ENCODE data around the gene CENPK. TPM values are rescaled to one million over a fixed set of nuclear protein-coding genes. Genes with fewer than 3 reads are reported as not detected.

The CENPK gene
- total RNA-seq, 1 experiment from 2014 or later: 45.6 TPM

DNA sequence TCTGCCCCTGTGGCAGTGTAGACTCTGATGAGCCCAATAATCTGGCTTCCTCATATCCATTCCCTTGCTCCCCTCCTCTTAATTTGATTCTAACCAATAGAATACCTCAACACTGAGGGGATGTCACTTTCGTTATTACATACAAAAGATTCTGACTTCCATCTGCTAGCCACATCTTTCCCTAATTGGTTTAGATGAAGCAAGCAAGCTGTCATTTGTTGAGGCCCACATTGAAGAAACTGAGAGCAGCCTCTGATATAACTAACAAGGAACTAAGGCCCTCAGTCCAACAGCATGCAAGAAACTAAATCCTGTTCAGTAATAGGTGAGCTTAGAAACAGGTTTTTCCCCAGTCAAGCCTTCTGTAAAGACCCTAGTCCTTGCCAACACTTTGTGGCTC, 87.1 kb downstream of the CENPK start:
- ChIA-PET POLR2A (ENCODE audit: unreplicated experiment) (no interaction called here), CTCF (no interaction called here)
- H3K36me3 ChIP-seq (ENCODE audit: low read depth): no peaks in the 10 kb centered on the region
- no TSS peak for BruUV-seq (replicated peaks)
- no peak overlapping the region for H3K4me2 ChIP-seq
- TF ChIP-seq EZH2 (IDR thresholded peaks at IDR 0.05; ENCODE audit: low read depth): no peak
- no peak for TF ChIP-seq CTCF (conservative IDR thresholded peaks at IDR 0.05)
- H3F3A ChIP-seq (ENCODE audit: insufficient read depth, low read depth): no peaks in the 10 kb centered on the region
- no peaks in the 10 kb centered on the region for H4K20me1 ChIP-seq (ENCODE audit: insufficient read depth)
- H3K9me3 ChIP-seq (ENCODE audit: insufficient read depth, low read depth): no peaks in the 10 kb centered on the region
- no peak for DNase-seq
- peaks cover 14% of the 10 kb centered on the region for H3K4me1 ChIP-seq (replicated peaks; ENCODE audit: insufficient read depth)
- no peak overlapping the region for H3K4me3 ChIP-seq
- intact Hi-C loops (cut with micrococcal nuclease; ENCODE audit: unreplicated experiment): no loop called here
- H3K79me2 ChIP-seq (ENCODE audit: low read depth): no peaks in the 10 kb centered on the region
- H3K27ac ChIP-seq: no peak overlapping the region
- H2AFZ ChIP-seq: no peak overlapping the region
- H3K9me2 ChIP-seq (ENCODE audit: insufficient read depth): no peaks in the 10 kb centered on the region
- H3K27me3 ChIP-seq (ENCODE audit: insufficient read depth, low read depth): no peaks in the 10 kb centered on the region

GRCh38 chr5:65475336-65475735, 87.6 kb downstream of the CENPK start:
- DNase-seq: no peak
- H3K4me2 ChIP-seq: no peak overlapping the region
- CTCF ChIA-PET: no interaction called here

DNA sequence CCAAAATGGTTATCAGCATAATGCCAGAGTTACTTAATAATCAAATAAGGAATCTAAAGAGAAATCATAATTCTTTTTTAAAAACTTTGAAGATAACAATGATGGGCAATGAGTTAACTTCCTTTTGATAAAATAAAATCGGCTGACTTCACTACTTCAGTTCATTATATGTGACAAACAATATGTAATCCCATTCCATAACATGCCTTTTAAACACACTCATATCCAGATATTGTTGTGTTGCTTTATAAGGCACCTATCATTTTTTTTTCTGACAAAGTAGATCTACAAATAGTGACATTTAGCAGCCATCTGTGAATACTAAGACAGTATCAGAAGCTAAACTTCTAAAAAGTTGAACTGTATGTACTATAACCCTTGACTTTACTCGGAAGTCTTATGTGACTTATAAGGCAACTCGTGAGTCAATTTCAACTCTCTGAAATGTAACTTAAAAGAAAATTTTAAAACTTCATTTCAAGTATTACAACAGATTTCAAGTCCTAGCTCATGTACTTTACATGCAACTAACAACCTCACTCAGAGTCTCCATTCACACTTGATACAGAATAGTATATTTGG, 88.7 kb downstream of the CENPK start:
- H3K79me2 ChIP-seq (ENCODE audit: low read depth): no peaks in the 10 kb centered on the region

More at GRCh38 chr5:65475336-65475735, 87.6 kb downstream of the CENPK start:
- intact Hi-C loops (cut with micrococcal nuclease; ENCODE audit: unreplicated experiment): no loop called here
- Histone ChIP-seq H3K27ac (no peak overlapping the region), H3K79me2 (ENCODE audit: low read depth) (no peaks in the 10 kb centered on the region), H3K4me3 (no peak overlapping the region), H3K36me3 (ENCODE audit: low read depth) (no peaks in the 10 kb centered on the region), H3K27me3 (ENCODE audit: insufficient read depth, low read depth) (no peaks in the 10 kb centered on the region), H3F3A (ENCODE audit: insufficient read depth, low read depth) (no peaks in the 10 kb centered on the region), H4K20me1 (ENCODE audit: insufficient read depth) (no peaks in the 10 kb centered on the region), H3K4me1 (replicated peaks; ENCODE audit: insufficient read depth) (peaks cover 9% of the 10 kb centered on the region), H2AFZ (no peak overlapping the region), H3K9me2 (ENCODE audit: insufficient read depth) (no peaks in the 10 kb centered on the region), H3K9me3 (ENCODE audit: insufficient read depth, low read depth) (no peaks in the 10 kb centered on the region)
- BruUV-seq (replicated peaks): no TSS peak
- POLR2A ChIA-PET (ENCODE audit: unreplicated experiment): no interaction called here
- no peak for TF ChIP-seq EZH2 (IDR thresholded peaks at IDR 0.05; ENCODE audit: low read depth)
- TF ChIP-seq CTCF (conservative IDR thresholded peaks at IDR 0.05): no peak

More for the DNA sequence above, 88.7 kb downstream of the CENPK start:
- Histone ChIP-seq H3K4me2 (no peak overlapping the region), H3K9me3 (ENCODE audit: insufficient read depth, low read depth) (no peaks in the 10 kb centered on the region), H3K27me3 (ENCODE audit: insufficient read depth, low read depth) (no peaks in the 10 kb centered on the region), H4K20me1 (ENCODE audit: insufficient read depth) (no peaks in the 10 kb centered on the region), H3K27ac (no peak overlapping the region), H2AFZ (no peak overlapping the region), H3F3A (ENCODE audit: insufficient read depth, low read depth) (no peaks in the 10 kb centered on the region), H3K36me3 (ENCODE audit: low read depth) (no peaks in the 10 kb centered on the region), H3K4me1 (replicated peaks; ENCODE audit: insufficient read depth) (no peaks in the 10 kb centered on the region), H3K4me3 (no peak overlapping the region), H3K9me2 (ENCODE audit: insufficient read depth) (no peaks in the 10 kb centered on the region)
- no TSS peak for BruUV-seq (replicated peaks)
- no peak for DNase-seq
- ChIA-PET POLR2A (ENCODE audit: unreplicated experiment) (no interaction called here), CTCF (no interaction called here)
- TF ChIP-seq CTCF (conservative IDR thresholded peaks at IDR 0.05): no peak
- TF ChIP-seq EZH2 (IDR thresholded peaks at IDR 0.05; ENCODE audit: low read depth): no peak
- intact Hi-C loops (cut with micrococcal nuclease; ENCODE audit: unreplicated experiment): no loop called here
